HG03565 (cell line): Measurements from ENCODE around the gene DDX20.
"Not testable (repeated sequence)": the region's sequence is repeated elsewhere in the genome, so short reads cannot be mapped to it uniquely, and the experiment has no call there.

Source experiments
- ATAC-seq: cut with Tn5 transposase; IDR thresholded peaks from one replicate; pipeline ENCODE4 v1.9.1; 2021; ENCODE audit warnings: mild to moderate bottlenecking, moderate library complexity; ENCODE audit not compliant: unreplicated experiment

The DDX20 gene

DNA sequence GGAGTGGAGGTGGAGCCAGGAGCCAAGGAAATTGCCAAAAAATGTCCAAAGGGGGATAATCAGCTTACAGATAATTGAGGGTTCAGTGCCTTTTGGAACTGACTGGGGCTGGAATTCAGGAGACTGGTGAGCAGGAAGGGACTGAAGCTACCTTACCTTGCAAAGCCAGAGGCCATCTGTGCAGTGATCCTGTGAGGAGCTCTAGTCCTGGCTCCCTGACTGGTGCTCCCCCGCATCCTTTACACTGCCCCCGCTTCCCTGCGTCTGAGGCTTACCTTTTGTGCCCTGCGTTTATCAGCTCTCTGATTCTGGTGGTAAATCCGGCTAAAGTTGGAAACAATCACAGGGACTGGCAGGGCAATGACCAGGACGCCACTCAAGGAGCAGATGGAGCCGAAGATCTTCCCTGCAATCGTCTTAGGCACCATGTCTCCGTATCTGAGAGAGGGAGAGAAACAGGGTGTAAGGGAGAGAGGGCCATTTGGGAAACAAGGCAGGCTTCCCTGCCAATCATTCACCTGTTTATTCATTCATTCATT lies 31.0 kb downstream of the DDX20 start:
- no peak for ATAC-seq

DNA sequence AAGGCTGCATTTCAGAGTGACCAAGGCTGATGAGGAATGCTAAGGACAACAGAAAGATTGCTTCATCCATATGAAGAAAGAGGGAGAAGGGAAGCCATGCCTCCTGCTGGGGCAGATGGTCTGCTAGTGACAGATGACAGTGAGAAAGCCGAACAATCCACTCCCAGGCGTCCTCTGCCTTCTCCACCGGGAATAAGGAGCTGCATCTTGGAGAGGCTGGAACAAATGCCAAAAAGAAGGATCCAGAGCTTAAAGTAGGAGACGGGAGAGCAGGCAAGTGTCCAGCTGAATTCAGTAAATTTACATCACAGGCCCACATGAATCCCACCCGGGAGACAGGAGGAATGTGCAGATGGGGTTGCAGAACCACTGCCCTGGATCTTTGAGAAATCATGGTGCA lies 33.4 kb downstream of the DDX20 start:
- no peak for ATAC-seq

DNA sequence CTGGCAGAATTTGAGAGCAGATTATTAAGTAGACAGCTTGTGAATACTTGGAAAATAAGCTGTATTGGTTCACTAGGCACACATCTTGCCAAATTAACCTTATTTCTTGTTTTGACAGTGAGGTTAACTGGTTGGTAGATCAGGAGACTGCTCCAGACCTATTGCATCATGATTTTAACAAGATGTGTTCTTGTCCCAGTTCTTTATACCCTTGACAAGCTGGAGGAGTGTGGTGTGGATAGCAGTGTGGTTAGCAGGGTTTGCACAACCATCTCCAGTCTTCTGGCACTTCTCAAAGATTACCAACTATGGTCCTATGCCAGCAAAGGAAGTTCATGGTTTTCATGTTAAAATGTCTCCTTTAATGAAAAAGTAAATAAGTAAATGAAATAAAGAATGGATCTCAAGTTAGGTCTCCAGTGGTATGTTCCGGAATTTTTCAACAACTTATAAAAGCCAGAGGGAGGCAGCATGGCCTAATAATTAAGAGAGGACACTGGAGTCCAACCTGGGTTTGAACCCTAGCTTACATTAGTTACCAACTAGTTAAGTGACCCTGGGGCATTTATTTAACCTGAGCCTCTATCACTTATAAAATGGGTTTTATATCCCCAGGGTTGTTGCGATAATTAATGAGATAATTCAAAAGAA lies 34.1 kb downstream of the DDX20 start:
- ATAC-seq = no peak

DNA sequence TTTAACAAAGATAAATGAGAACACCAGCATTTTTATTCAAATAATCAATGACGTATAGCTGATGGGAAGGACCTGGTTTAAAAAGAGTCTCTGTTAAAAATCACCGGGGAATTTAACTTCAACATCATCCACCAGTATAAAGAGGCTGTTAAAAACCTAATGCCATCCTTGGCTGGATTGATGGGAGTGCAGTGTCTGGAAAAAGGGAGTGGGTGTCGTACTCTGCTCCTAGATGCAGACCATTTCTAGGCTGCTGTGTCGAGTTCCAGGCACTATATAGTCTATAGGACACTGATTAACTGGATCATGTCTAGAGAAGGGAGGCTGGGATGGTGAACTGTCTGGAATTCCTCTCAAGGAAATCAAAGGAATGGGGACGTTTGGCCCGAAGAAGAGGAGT lies 36.1 kb downstream of the DDX20 start:
- ATAC-seq = no peak

DNA sequence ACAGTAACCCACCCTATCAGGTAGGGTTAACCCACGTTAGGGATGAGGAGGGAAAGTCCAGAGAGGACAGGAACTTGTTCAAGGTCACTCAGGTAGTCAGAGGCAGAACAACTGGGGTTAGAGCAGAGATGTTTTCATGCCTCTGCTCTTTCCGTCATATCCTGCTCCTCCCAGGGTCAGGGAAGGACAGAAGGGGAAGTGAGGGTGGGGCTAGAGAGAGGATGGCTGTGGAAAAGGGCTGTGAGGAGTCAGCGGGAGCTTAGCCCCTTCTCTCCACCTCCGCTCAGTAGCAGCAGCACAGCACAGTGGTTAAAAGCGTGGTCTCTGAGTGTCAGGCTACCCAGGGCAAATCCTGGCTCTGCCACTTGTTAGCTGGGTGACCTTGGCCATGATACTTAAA lies 36.5 kb downstream of the DDX20 start:
- no peak for ATAC-seq

DNA sequence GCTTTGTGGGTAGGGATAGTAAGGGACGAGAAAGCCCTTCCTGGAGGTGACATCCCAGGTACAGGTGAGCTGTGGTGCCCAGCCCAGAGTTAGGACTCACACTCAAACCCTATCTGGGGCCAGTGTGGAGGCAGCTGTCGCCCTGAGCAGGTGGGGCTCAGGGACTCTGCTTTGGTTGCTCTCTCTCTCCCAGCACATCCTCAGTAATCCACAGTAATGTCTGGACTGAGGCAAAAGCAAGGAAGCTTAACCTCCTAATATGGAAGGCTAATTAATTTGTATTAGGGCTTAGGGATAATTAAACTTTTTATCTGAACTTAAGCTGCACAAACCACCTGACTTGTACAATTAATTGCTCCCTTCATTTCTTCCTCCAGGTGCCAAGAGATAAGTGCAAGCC lies 38.2 kb downstream of the DDX20 start:
- no peak for ATAC-seq

DNA sequence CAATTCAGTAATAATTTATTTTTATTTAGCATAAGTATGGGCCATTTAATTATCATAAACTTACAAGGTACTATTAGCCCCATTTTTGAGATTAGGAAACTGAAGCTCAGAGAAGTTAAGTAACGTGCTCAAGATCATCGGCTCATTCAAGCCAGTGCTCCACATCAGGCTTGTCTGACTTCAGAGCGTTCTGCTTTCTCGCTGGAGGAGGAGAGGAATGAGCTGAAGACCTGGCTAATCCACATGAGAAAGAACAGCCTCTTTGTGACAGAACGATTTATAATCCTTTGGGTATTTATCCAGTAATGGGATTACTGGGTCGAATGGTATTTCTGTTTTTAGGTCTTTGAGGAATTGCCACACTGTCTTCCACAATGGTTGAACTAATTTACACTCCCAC lies 39.7 kb downstream of the DDX20 start:
- no peak for ATAC-seq

DNA sequence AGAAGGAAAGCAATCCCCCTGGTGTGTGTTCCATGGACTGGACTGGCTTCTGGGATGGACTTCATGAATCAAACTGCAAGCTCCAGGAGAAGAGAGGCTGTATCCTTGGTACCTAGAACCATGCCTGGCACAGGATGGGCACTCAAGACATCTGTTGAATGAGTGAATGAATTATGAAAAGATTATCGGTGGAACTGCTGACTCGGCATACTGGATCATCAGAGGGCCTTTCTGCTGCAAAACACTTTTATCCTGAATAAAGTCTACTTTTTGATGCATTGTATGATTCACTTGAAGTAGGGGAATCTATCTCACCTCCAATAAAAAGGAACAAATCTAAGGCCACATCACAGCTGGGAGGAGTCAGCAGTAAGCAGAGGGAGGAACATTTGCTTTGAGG lies 42.9 kb downstream of the DDX20 start:
- no peak for ATAC-seq

DNA sequence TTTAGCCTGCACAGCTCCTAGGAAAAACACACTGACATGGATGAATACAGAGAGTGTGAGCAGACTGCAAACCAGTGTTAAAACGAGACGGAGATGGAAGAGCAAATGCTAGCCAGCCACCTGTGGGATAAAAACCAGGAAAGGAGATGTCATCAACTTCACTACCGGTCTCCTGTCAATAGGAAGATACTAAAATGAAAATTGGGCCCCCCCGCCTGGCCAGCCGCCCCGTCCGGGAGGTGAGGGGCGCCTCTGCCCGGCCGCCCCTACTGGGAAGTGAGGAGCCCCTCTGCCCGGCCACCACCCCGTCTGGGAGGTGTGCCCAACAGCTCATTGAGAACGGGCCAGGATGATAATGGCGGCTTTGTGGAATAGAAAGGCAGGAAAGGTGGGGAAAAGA lies 44.0 kb downstream of the DDX20 start:
- not testable (repeated sequence) for ATAC-seq

DNA sequence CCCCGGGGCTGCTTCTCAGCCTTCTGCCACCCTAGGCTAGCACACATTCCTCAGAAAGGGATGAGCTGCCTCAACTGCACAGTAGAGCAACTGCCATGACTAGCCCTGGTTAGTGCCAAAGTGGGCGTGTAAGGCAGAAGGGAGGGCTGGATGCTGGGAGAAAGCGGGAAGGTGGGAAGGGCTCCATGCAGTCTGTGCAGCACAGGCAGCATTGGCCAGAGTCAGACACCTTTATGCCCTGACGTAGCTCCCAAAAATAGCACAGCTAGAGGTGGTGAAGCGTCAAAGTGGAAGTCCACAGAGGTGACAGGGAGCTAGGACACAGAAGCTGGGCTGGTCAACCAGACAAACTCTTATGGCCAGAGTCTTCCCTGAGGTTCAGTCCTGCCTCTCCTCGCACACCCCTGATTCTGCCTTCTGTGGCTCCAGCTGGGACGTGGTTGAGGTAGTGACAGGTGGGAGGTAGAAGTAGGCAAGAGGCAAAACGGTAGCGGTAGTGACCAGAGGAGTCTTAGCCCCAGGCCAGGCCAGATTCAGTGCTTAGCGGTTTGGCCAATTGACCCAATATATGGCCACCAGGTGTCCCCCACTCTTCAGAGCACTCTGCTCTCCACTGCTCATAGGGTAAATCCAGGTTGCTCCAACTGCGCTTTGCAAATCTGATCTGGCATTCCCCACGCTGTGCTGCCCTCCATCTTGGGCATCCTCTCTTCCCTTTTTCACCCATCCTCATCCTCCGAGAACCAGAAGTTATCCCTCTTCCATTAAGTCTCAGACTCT lies 45.6 kb downstream of the DDX20 start:
- no peak for ATAC-seq

DNA sequence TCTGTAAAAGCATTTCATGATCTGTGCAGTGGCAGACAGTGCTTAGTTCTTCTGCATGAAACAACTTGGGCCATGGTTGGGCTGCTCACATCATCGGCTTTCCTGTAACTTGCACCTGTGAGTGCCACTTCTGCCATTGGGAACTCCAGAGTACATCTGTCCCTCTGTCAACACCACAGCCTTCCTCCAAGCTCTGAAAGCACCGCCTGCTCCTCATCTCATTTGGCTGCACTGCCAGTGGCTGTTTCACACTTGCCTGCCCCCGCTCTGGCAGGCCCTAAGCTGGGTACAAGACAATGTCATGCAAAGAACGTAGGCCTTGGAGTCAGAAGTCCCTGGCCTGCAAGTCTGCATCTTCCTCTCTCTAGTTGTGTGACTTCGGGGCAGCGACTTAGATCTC lies 46.4 kb downstream of the DDX20 start:
- no peak for ATAC-seq

DNA sequence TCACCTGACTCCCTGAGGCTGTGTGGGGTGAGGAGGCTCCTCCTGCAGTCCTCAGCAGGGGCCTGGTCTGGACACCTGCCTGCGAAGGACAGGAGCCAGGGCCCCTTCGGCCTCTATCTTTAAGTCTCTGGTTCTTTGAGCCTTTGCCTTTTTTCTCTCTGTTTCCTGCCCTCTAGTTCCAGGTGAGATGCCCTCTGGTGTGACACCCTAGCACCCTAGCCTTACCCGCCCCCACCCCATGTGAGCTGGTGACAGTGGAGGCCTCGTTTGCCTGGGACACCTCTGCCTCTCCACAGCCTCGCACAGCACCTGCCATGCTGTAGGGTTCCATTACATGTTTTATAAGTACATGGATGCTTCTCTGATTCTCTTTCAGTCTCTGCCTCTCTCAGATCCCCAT lies 47.3 kb downstream of the DDX20 start:
- ATAC-seq = no peak

DNA sequence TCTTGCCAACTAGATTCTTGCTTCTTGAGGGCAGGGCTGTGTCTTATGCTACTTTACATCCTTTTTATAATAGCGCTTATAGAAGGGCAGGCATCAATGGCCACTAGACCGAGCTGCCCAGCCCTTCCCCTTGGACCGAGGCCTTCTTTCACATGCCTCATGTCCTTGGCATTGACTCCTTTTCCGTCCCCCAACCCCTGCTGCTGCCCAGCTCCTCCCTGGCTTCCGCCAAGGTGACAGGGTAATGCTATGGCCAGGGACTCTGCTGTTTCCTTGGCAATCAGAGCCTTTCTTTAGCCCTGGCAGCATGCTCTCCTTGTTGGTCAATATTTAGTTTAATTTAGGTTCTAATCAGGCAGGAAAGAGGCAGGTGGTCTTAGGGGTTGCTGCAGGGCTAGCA lies 48.2 kb downstream of the DDX20 start:
- no peak for ATAC-seq

DNA sequence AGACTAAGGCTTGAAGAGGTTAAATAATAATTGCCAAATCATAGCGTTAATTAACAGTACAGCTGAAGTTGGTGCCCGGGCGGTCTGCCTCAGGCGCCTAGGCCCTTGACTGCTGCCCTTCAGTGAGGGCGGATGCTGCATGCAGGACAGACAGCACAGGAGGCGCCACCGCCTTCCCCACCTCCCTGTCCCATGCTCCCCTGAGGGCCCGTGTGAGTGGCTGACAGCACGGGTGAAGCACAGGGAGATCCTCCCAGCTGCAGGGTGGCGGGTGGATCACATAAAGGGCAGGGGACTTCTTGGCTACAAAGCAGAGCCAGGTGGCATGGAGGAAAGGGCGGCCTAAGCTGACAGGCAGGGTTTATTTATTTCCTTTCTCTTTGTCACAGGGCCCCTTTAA lies 49.1 kb downstream of the DDX20 start:
- no peak for ATAC-seq

DNA sequence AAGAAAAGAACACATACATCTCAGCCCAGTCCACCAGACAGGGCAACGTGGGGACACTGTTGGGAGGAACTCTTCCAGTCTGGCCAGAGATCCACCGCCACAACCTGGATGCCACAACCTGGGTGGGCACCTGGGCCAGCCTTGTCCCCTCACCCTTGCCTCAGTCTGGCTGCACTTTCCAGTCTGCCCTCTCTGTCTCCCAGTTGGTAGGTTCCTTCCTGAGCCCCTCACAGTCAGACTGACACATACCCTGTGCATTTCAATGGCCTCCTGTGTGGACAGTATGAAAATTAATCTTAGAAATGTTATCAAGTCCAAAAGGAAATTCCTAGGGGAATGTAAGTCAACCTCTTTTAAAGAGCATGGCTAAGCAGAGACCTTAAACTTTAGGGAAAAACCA lies 49.5 kb downstream of the DDX20 start:
- ATAC-seq = no peak

DNA sequence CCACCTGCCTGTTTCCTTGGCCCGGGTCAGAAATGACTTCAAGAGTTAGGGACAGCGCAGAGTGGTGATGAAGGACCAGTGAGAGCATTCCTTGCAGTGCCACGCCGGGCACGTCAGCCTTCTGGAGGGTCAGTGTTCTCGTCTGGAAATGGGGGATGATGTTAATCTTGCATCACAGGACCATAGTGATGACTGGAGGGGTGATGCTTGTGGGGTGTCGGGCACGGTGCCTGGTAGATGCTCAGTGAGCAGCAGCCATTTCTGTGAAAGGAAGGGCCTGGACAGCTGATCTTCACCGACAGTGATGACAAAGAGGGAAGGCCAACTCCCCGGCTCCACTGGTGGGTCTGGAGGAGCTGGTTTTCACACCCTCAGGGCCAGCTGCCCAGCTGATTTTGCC lies 56.2 kb downstream of the DDX20 start:
- no peak for ATAC-seq

DNA sequence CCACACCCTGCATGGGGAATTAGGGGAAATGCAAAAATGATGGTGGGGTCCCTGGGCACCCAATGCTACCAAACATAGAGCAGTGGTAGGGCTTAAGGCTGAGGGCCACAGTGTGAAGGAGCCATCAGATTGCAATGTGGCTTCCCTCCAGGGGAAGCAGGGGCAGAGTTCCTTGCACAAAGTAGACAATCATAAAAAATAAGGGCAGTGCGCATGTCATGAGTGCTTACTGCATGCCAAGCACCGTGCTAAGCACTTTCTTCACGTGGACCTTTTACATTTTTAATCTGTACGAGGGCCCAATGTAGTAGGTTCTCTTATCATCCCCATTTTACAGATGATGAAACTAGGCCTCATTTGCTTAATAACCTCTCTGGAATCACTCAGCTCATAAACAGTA lies 56.6 kb downstream of the DDX20 start:
- no peak for ATAC-seq

DNA sequence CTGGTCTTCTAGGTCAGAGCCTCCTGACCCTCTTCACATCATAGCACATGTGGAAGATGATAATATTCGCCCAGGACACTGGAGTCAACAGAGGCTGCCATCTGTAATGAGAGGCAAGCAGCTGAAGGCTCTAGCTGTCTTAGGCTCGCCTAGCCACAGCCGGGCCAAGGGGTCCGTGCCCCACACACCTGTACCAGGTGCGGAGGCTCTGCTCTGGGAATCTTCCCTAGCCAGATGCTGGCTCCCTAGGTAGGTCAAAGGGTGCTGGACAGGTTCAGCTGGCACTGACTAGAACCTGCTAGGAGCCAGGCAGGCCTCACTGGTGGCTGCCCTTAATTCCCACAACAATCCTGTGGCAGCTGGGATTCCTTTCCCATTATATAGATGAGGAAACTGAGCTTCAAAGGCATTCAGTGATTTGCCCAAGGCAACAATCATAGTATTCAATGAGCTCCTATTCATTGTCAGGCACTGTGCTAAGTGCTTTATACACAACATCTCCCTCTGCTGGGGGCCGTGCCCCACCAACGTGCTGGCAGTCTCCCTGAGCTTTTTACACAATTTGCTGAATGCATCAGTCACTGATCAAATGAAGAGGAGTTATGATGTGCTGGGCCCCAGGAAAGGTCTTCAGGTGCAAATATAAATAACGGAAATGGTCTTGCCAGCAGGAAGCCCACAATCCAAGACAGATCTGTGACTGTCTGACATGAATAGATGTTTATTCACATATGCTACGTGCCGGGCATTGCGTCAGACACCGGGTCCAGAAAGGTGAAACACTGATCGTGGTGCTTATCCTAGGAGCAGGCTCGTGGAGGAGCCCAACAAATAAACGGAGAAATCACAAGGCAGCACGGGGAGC lies 58.0 kb downstream of the DDX20 start:
- ATAC-seq = no peak

DNA sequence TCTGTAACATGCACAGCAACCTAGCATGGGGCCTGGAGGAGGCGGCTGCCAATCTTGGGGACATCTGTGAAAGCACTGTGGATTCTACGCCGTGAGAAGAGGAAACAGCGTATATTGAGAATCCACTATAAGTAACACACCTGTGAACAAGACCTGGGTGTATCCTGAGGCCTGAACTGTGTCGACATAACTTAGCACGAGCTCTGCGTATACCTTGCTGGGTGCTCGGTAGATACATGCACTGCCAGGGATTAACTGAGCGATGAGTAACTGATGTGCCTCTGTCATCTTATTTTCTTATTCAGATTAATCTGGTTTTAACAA lies 58.6 kb downstream of the DDX20 start:
- no peak for ATAC-seq

DNA sequence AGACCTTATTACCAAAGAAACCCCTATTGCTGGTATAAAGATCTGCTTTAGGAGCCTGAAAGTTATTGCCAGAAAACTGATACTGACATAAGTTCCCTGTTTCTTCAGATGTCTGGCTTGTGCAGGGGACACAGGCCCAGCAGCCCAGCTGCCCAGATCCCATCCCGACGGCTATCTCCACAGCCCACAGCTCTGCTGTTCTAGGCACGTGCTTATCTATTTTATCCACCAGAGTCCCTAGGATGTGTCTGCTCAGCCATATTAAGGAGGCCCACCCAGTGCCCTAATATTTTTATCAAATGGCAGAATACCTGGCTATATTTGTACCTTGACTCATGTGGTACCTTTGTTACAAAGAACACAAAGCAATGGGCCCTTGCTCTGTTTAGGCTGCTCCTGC lies 58.9 kb downstream of the DDX20 start:
- no peak for ATAC-seq
